A549 (cell line): ENCODE results near the gene NXT1. TPM values are rescaled to one million over a fixed set of nuclear protein-coding genes. Genes with fewer than 3 reads are reported as not detected.

Experiments used
- ATAC-seq, 2 experiments: fragments of 200-7000 bp in 1 of 2; fragments of >200 bp in 1 of 2; cut with Nextera tagmentation in 1 of 2; cut with Tn5 transposase in 1 of 2; 3 replicates each; pipeline versions ENCODE4 v1.8.0 to v1.9.1; 2018 to 2020; ENCODE audit warnings: mild to moderate bottlenecking in 1 of 2, moderate library complexity in 1 of 2
- CTCF ChIA-PET: fragments of 300-600 bp; sonication (Branson Sonifier 250); formaldehyde crosslinking; extraction: SDS; loops from one replicate; lab custom pipeline; 2021; ENCODE audit warnings: antibody characterized with exemption, inconsistent platforms; lab: Yijun Ruan, JAX
- POLR2A ChIA-PET: fragments of 350-600 bp; formaldehyde crosslinking; extraction: SDS; loops from one replicate; lab custom pipeline; 2021; ENCODE audit warnings: antibody characterized with exemption, inconsistent platforms; lab: Yijun Ruan, JAX
- DNase-seq, 2 experiments: peaks; one replicate each; pipeline versions ENCODE4 v3.0.0 to v3.0.0-alpha.2; 2011 to 2016; ENCODE audit warnings: low read depth in 1 of 2, low spot score in 1 of 2
- FAIRE-seq: peaks from 2 replicates; lab custom pipeline; 2011; peaks lifted over from hg19 to GRCh38; lab: Jason Lieb, UNC
- H3K27ac ChIP-seq, 2 experiments: fragments of >200 bp; sonication (Bioruptor Twin); formaldehyde crosslinking; 3 replicates each; pipeline ENCODE4 v1.5.1; 2016 to 2017
- H3K4me1 ChIP-seq: fragments of >200 bp; sonication (Bioruptor Twin); formaldehyde crosslinking; 3 replicates; pipeline ENCODE4 v1.6.1; 2016
- H3K4me2 ChIP-seq: fragments of >200 bp; sonication (Bioruptor Twin); formaldehyde crosslinking; 3 replicates; pipeline ENCODE4 v1.6.1; 2016
- H3K4me3 ChIP-seq: fragments of >200 bp; sonication (Bioruptor Twin); formaldehyde crosslinking; 3 replicates; pipeline ENCODE4 v1.5.1; 2016
- H3K9me3 ChIP-seq: fragments of >200 bp; sonication (Bioruptor Twin); formaldehyde crosslinking; 3 replicates; pipeline ENCODE4 v1.6.1; 2016
- ATOH8 ChIP-seq: fragments of 250-450 bp; sonication (Bioruptor Pico); IDR thresholded peaks from 2 replicates; pipeline ENCODE4 v1.5.0; 2020; ENCODE audit warnings: low read depth, mild to moderate bottlenecking, moderate library complexity
- BCL3 ChIP-seq: fragments of >200 bp; sonication (Bioruptor Twin); formaldehyde crosslinking; IDR thresholded peaks from 3 replicates; pipeline ENCODE4 v1.6.1; 2016
- CBX2 ChIP-seq: fragments of 200-600 bp; sonication (generic); IDR thresholded peaks from 2 replicates; pipeline ENCODE4 v1.6.1; 2016; ENCODE audit warnings: low read depth, mild to moderate bottlenecking, borderline replicate concordance
- CHD2 ChIP-seq: fragments of 150-350 bp; IDR thresholded peaks from 2 replicates; pipeline ENCODE4 v1.6.1; 2014; ENCODE audit warnings: low read length; ENCODE audit not compliant: partially characterized antibody
- E2F6 ChIP-seq: IDR thresholded peaks from 2 replicates; pipeline ENCODE4 v1.6.1; 2012; ENCODE audit warnings: low read depth, borderline replicate concordance
- EHMT2 ChIP-seq: fragments of 200-600 bp; sonication (generic); IDR thresholded peaks from 2 replicates; pipeline ENCODE4 v1.6.1; 2016; ENCODE audit warnings: antibody characterized with exemption, low read depth, mild to moderate bottlenecking, moderate library complexity
- ELK1 ChIP-seq: fragments of 150-350 bp; IDR thresholded peaks from 2 replicates; pipeline ENCODE4 v1.6.1; 2014; ENCODE audit warnings: low read depth, mild to moderate bottlenecking, low read length
- ESRRA ChIP-seq: fragments of 150-350 bp; IDR thresholded peaks from 2 replicates; pipeline ENCODE4 v1.6.1; 2014; ENCODE audit warnings: mild to moderate bottlenecking, low read length, borderline replicate concordance
- FOSB ChIP-seq: fragments of 250-450 bp; sonication (Bioruptor Pico); IDR thresholded peaks from 2 replicates; pipeline ENCODE4 v1.5.0; 2020; ENCODE audit warnings: mild to moderate bottlenecking, moderate library complexity
- FOXS1 ChIP-seq: fragments of 250-450 bp; sonication (Bioruptor Pico); IDR thresholded peaks from 2 replicates; pipeline ENCODE4 v1.5.0; 2020; ENCODE audit warnings: mild to moderate bottlenecking, moderate library complexity
- HOXA7 ChIP-seq: fragments of 250-450 bp; sonication (Bioruptor Pico); IDR thresholded peaks from 2 replicates; pipeline ENCODE4 v1.5.0; 2020; ENCODE audit warnings: mild to moderate bottlenecking, moderate library complexity
- HOXB5 ChIP-seq: fragments of 250-450 bp; sonication (Bioruptor Pico); IDR thresholded peaks from 2 replicates; pipeline ENCODE4 v1.5.0; 2020; ENCODE audit warnings: mild to moderate bottlenecking, moderate library complexity
- JUN ChIP-seq, 2 experiments: fragments of >200 bp; sonication (Bioruptor Twin); formaldehyde crosslinking; IDR thresholded peaks; 2 replicates in 1 of 2; 3 replicates in 1 of 2; pipeline ENCODE4 v1.6.1; 2016 to 2017
- JUNB ChIP-seq: fragments of >200 bp; sonication (Bioruptor Twin); formaldehyde crosslinking; IDR thresholded peaks from 2 replicates; pipeline ENCODE4 v1.6.1; 2016
- KDM5A ChIP-seq: fragments of 200-600 bp; sonication (generic); IDR thresholded peaks from 2 replicates; pipeline ENCODE4 v1.6.1; 2016; ENCODE audit warnings: antibody characterized with exemption, mild to moderate bottlenecking
- MYC ChIP-seq: IDR thresholded peaks from 2 replicates; pipeline ENCODE4 v1.6.1; 2012; ENCODE audit warnings: mild to moderate bottlenecking, inconsistent platforms, low read length, improper control_type of control experiment, borderline replicate concordance
- NFE2L2 ChIP-seq: fragments of 150-350 bp; conservative IDR thresholded peaks from 2 replicates; pipeline ENCODE4 v1.6.1; 2014; ENCODE audit warnings: low read length
- RAD21 ChIP-seq, 2 experiments: fragments of >200 bp in 1 of 2; sonication (Bioruptor Twin) in 1 of 2; formaldehyde crosslinking in 1 of 2; IDR thresholded peaks in 1 of 2; conservative IDR thresholded peaks in 1 of 2; 2 replicates in 1 of 2; 3 replicates in 1 of 2; pipeline ENCODE4 v1.6.1; 2012 to 2018; ENCODE audit warnings: inconsistent platforms in 1 of 2
- RARB ChIP-seq: fragments of 250-450 bp; sonication (Bioruptor Pico); IDR thresholded peaks from 2 replicates; pipeline ENCODE4 v1.8.0; 2021; ENCODE audit warnings: mild to moderate bottlenecking, moderate library complexity
- REST ChIP-seq: fragments of 200-600 bp; sonication (generic); IDR thresholded peaks from 2 replicates; pipeline ENCODE4 v1.6.1; 2016; ENCODE audit warnings: antibody characterized with exemption, mild to moderate bottlenecking, moderate library complexity
- SMC3 ChIP-seq: fragments of >200 bp; sonication (Bioruptor Twin); formaldehyde crosslinking; IDR thresholded peaks from 3 replicates; pipeline ENCODE4 v1.6.1; 2018; ENCODE audit warnings: inconsistent platforms
- TFCP2L1 ChIP-seq: fragments of 250-450 bp; sonication (Bioruptor Pico); IDR thresholded peaks from 2 replicates; pipeline ENCODE4 v1.5.0; 2021; ENCODE audit warnings: mild to moderate bottlenecking
- TP53 ChIP-seq: fragments of 250-450 bp; sonication (Bioruptor Pico); IDR thresholded peaks from 2 replicates; pipeline ENCODE4 v1.5.0; 2021; ENCODE audit warnings: mild to moderate bottlenecking, moderate library complexity
- ZNF302 ChIP-seq: fragments of 250-450 bp; sonication (Bioruptor Pico); IDR thresholded peaks from 2 replicates; pipeline ENCODE4 v1.9.0; 2021; ENCODE audit warnings: inconsistent platforms, mild to moderate bottlenecking, moderate library complexity
- ZSCAN20 ChIP-seq: fragments of 250-450 bp; sonication (Bioruptor Pico); IDR thresholded peaks from 2 replicates; pipeline ENCODE4 v1.8.0; 2022; ENCODE audit warnings: mild to moderate bottlenecking, moderate library complexity
- WGBS: methylation state at CpG from one replicate; pipeline ENCODE4 v1.1.6; 2017; ENCODE audit errors: missing lambda C conversion rate; 5-methylcytosine and 5-hydroxymethylcytosine counted together
- polyA plus RNA-seq, 4 experiments: library from polyadenylated mRNA; depleted of rRNA in 3 of 4; stranded (reverse); fragments of >200 nt; fragmentation: RNase III in 1 of 4; extraction: RNeasy Plus Mini Kit Qiagen cat#74134 plus additional on column Dnase treatment in 1 of 4; gene quantifications; 2 replicates in 3 of 4; 3 replicates in 1 of 4; pipeline ENCODE4 v1.2.3, GENCODE V29; 2011 to 2017
- TF ChIP-seq, protein P1 (sequence below): fragments of 250-450 bp; sonication (Bioruptor Pico); IDR thresholded peaks from 2 replicates; pipeline ENCODE4 v1.5.0; 2021; ENCODE audit warnings: mild to moderate bottlenecking, moderate library complexity, borderline replicate concordance
- TF ChIP-seq, protein P2 (sequence below): IDR thresholded peaks from 2 replicates; pipeline ENCODE4 v1.6.1; 2012
- TF ChIP-seq, protein P3 (sequence below): fragments of >200 bp; sonication (Bioruptor Twin); formaldehyde crosslinking; IDR thresholded peaks from 3 replicates; pipeline ENCODE4 v1.5.1; 2016

NXT1 gene
- polyA plus RNA-seq, 2 of the 4 experiments (the other 2 are of a cell fraction), result 45.1 to 71.8 TPM

DNA sequence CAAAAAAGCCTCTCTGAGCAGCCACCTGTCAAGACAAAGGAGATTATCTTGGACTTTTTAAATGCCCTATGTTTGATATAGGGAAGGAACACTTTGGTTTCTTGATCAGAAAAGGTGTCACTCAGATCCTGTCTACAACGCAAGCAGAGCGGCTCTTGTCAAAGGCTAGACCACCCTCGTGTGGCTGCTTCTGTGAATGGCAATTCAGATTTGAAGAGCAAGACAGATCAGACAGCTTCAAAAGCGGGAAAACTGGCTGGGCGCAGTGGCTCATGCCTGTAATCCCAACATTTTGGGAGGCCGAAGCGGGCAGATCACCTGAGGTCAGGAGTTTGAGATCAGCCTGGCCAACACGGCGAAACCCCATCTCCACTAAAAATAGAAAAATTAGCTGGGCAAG is 10.1 kb upstream of the NXT1 start:
- CTCF ChIA-PET, result interaction anchor here (0.6 to 14.6 kb wide), 96 partner anchors 10 to 1026 kb away, joined by 3 to 378 read pairs (median 4); partner anchors contain the start of genes FOXA2, NXT1 and THBD
- peak overlapping the region; percentile 6 to 60; a peak in 5 of 6 replicates for H3K27ac ChIP-seq
- H3K4me3 ChIP-seq, result no peak overlapping the region
- POLR2A ChIA-PET, result interaction anchor here (0.5 to 4.5 kb wide), 9 partner anchors 10 to 654 kb away, joined by 3 to 48 read pairs (median 4); partner anchors contain the start of genes NXT1 and THBD
- FAIRE-seq, result peak; percentile 88
- no peak overlapping the region for H3K4me2 ChIP-seq
- TF ChIP-seq SMC3 (peak; percentile 93), NFE2L2 (no peak), HOXB5 (CRISPR knock-in tag) (no peak), BCL3 (no peak), ZNF302 (CRISPR knock-in tag) (no peak), REST (no peak), CBX2 (no peak), FOSB (CRISPR knock-in tag) (no peak), TP53 (no peak), CHD2 (no peak), MYC (no peak), RARB (CRISPR knock-in tag) (no peak), ZSCAN20 (CRISPR knock-in tag) (0 out of 2 replicates have a peak, but pooled peaks have one; percentile 25), KDM5A (no peak), RAD21 (conservative IDR thresholded peaks at IDR 0.05 in 1 of 2, IDR thresholded peaks at IDR 0.05 in 1 of 2) (peak; percentile 92 to 96), ATOH8 (CRISPR knock-in tag) (no peak), FOXS1 (CRISPR knock-in tag) (no peak), EHMT2 (no peak), E2F6 (peak; percentile 45; the same call in 1 of the 2 replicates), JUN (IDR thresholded peaks at IDR 0.05) (no peak), TFCP2L1 (CRISPR knock-in tag) (no peak), ELK1 (no peak), ESRRA (no peak), JUNB (no peak), HOXA7 (CRISPR knock-in tag) (no peak)
- TF ChIP-seq, protein P1, sequence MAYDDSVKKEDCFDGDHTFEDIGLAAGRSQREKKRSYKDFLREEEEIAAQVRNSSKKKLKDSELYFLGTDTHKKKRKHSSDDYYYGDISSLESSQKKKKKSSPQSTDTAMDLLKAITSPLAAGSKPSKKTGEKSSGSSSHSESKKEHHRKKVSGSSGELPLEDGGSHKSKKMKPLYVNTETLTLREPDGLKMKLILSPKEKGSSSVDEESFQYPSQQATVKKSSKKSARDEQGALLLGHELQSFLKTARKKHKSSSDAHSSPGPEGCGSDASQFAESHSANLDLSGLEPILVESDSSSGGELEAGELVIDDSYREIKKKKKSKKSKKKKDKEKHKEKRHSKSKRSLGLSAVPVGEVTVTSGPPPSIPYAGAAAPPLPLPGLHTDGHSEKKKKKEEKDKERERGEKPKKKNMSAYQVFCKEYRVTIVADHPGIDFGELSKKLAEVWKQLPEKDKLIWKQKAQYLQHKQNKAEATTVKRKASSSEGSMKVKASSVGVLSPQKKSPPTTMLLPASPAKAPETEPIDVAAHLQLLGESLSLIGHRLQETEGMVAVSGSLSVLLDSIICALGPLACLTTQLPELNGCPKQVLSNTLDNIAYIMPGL, result no peak
- TF ChIP-seq, protein P2, sequence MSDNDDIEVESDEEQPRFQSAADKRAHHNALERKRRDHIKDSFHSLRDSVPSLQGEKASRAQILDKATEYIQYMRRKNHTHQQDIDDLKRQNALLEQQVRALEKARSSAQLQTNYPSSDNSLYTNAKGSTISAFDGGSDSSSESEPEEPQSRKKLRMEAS, result 0 out of 2 replicates have a peak, but pooled peaks have one; percentile 33
- TF ChIP-seq, protein P3, sequence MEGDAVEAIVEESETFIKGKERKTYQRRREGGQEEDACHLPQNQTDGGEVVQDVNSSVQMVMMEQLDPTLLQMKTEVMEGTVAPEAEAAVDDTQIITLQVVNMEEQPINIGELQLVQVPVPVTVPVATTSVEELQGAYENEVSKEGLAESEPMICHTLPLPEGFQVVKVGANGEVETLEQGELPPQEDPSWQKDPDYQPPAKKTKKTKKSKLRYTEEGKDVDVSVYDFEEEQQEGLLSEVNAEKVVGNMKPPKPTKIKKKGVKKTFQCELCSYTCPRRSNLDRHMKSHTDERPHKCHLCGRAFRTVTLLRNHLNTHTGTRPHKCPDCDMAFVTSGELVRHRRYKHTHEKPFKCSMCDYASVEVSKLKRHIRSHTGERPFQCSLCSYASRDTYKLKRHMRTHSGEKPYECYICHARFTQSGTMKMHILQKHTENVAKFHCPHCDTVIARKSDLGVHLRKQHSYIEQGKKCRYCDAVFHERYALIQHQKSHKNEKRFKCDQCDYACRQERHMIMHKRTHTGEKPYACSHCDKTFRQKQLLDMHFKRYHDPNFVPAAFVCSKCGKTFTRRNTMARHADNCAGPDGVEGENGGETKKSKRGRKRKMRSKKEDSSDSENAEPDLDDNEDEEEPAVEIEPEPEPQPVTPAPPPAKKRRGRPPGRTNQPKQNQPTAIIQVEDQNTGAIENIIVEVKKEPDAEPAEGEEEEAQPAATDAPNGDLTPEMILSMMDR, result peak; percentile 90
- no peaks in the 10 kb centered on the region for H3K4me1 ChIP-seq
- peak; percentile 85 to 95 for ATAC-seq
- no peaks in the 10 kb centered on the region for H3K9me3 ChIP-seq
- peak; percentile 83 to 87 for DNase-seq
- WGBS, result 22% methylated on average over 9 of the region's 9 CpGs
